ENCODE results near the gene RUNX1. TPM values are rescaled to one million over a fixed set of nuclear protein-coding genes. Genes with fewer than 3 reads are reported as not detected.

Gene RUNX1
- total RNA-seq, 1 donor from 2014 or later: 23.9 TPM

- peaks cover 47% of the 10 kb centered on the region for H3K36me3 Mint-ChIP-seq (ENCODE audit: unreplicated experiment)
- TF ChIP-seq CTCF (IDR thresholded peaks at IDR 0.05): no peak
- H3K27ac Mint-ChIP-seq (ENCODE audit: unreplicated experiment): no peak overlapping the region
- peaks cover 29% of the 10 kb centered on the region for H3K9me3 Mint-ChIP-seq (ENCODE audit: unreplicated experiment)
- H3K4me1 Mint-ChIP-seq (ENCODE audit: unreplicated experiment): peaks cover 30% of the 10 kb centered on the region
- no peaks in the 10 kb centered on the region for H3K27me3 Mint-ChIP-seq (ENCODE audit: unreplicated experiment)
- DNase-seq (ENCODE audit: extremely low spot score, unreplicated experiment): no peak
- H3K4me3 Mint-ChIP-seq (ENCODE audit: unreplicated experiment): no peak overlapping the region
These were observed 246.8 kb downstream of the RUNX1 start for GRCh38 chr21:34802180-34802899.

DNA sequence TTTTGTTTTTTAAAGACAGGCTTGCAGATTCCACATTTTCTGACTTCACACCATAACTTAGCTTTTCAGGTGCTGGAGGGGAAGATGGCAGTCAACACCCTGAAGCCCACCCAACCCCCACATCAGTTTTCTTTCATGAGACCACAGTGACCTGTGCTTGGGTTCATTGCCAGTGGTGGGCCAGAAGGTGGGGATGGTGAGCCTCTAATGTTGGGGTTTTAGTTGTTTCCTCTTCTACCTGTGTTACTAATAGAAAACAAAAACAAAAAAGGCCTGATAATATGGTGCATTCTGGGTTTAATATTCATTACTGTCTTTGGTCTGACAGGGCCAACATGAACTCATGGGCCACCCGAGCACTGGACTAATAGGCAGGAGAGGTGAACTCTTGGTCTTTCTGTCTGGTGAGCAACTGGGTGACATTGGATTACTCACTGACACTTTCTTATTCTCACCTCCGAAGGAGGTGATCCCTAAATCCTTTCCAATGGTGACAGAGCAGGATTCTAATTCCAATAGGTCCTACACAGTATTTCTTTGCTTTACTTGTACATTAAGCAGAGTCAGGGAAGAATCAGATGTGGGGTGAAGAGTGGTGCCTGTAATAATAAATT, 247.5 kb downstream of the RUNX1 start:
- no peaks in the 10 kb centered on the region for H3K27me3 Mint-ChIP-seq (ENCODE audit: unreplicated experiment)

GRCh38 chr21:34800797-34801518, 248.1 kb downstream of the RUNX1 start:
- no peak for TF ChIP-seq CTCF (IDR thresholded peaks at IDR 0.05)
- H3K4me3 Mint-ChIP-seq (ENCODE audit: unreplicated experiment): no peak overlapping the region
- DNase-seq (ENCODE audit: extremely low spot score, unreplicated experiment): no peak
- H3K9me3 Mint-ChIP-seq (ENCODE audit: unreplicated experiment): peaks cover 17% of the 10 kb centered on the region
- H3K27me3 Mint-ChIP-seq (ENCODE audit: unreplicated experiment): no peaks in the 10 kb centered on the region
- peaks cover 24% of the 10 kb centered on the region for H3K4me1 Mint-ChIP-seq (ENCODE audit: unreplicated experiment)
- H3K36me3 Mint-ChIP-seq (ENCODE audit: unreplicated experiment): peaks cover 45% of the 10 kb centered on the region
- no peak overlapping the region for H3K27ac Mint-ChIP-seq (ENCODE audit: unreplicated experiment)

More for the DNA sequence above, 247.5 kb downstream of the RUNX1 start:
- Mint-ChIP-seq H3K4me3 (ENCODE audit: unreplicated experiment) (no peak overlapping the region), H3K4me1 (ENCODE audit: unreplicated experiment) (peaks cover 24% of the 10 kb centered on the region), H3K27ac (ENCODE audit: unreplicated experiment) (no peak overlapping the region), H3K36me3 (ENCODE audit: unreplicated experiment) (peaks cover 47% of the 10 kb centered on the region), H3K9me3 (ENCODE audit: unreplicated experiment) (peaks cover 23% of the 10 kb centered on the region)
- no peak for DNase-seq (ENCODE audit: extremely low spot score, unreplicated experiment)
- TF ChIP-seq CTCF (IDR thresholded peaks at IDR 0.05): peak; percentile 46

DNA sequence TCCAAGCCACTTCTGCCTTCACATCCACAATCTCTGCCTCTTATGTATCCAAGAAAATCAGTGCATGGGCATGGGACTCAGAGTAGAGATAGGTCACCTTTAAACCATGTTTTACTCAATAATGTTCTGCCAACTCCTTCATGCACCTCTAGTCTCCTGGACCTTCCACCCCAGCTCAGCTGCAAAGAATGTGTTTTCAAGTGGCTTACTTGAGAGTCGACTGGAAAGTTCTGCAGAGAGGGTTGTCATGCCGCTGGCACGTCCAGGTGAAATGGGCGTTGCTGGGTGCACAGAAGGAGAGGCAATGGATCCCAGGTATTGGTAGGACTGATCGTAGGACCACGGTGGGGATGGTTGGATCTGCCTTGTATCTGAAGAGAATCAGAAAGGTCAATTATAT, 250.0 kb downstream of the RUNX1 start:
- H3K4me1 Mint-ChIP-seq (ENCODE audit: unreplicated experiment): peaks cover 29% of the 10 kb centered on the region
- no peaks in the 10 kb centered on the region for H3K27me3 Mint-ChIP-seq (ENCODE audit: unreplicated experiment)
- H3K9me3 Mint-ChIP-seq (ENCODE audit: unreplicated experiment): peaks cover 2% of the 10 kb centered on the region
- no peak overlapping the region for H3K4me3 Mint-ChIP-seq (ENCODE audit: unreplicated experiment)
- H3K36me3 Mint-ChIP-seq (ENCODE audit: unreplicated experiment): peaks cover 36% of the 10 kb centered on the region
- DNase-seq (ENCODE audit: extremely low spot score, unreplicated experiment): no peak
- no peak for TF ChIP-seq CTCF (IDR thresholded peaks at IDR 0.05)
- H3K27ac Mint-ChIP-seq (ENCODE audit: unreplicated experiment): no peak overlapping the region

Measured in osteocyte (in vitro differentiated cells).